SK-N-SH (cell line): ENCODE measurements around the gene TRIM8. TPM values are rescaled to one million over a fixed set of nuclear protein-coding genes. Genes with fewer than 3 reads are reported as not detected.

Source experiments
- CTCF ChIA-PET: fragments of 300-600, 350-600 bp; formaldehyde crosslinking; extraction: SDS; loops from one replicate; lab custom pipeline; 2021; lab: Yijun Ruan, JAX
- POLR2A ChIA-PET: fragments of 350-600 bp; sonication (Branson Sonifier 250); formaldehyde crosslinking; extraction: SDS; loops from one replicate; lab custom pipeline; 2020; ENCODE audit warnings: antibody characterized with exemption, inconsistent platforms; lab: Yijun Ruan, JAX
- DNase-seq: peaks from one replicate; pipeline ENCODE4 v3.0.0; 2012
- H2AFZ ChIP-seq: fragments of 200-600 bp; sonication (generic); 2 replicates; pipeline ENCODE4 v1.8.1; 2016; ENCODE audit warnings: antibody characterized with exemption, mild to moderate bottlenecking, low read depth
- H3F3A ChIP-seq: fragments of 200-600 bp; sonication (generic); replicated peaks from 2 replicates; pipeline ENCODE3; 2016; ENCODE audit warnings: antibody characterized with exemption, mild to moderate bottlenecking; ENCODE audit not compliant: insufficient read depth
- H3K27ac ChIP-seq, 2 experiments: fragments of 200-500 bp in 1 of 2; fragments of 200-600 bp in 1 of 2; sonication (Bioruptor generic) in 1 of 2; sonication (generic), shearing (Covaris generic) in 1 of 2; 2 replicates each; pipeline versions ENCODE4 v1.5.1 to v1.6.1; 2014 to 2016; ENCODE audit warnings: low read depth in 2 of 2, inconsistent platforms in 1 of 2, low read length in 1 of 2, mild to moderate bottlenecking in 1 of 2, mixed read lengths in 1 of 2
- H3K27me3 ChIP-seq: fragments of 200-600 bp; sonication (generic), shearing (Covaris generic); 2 replicates; pipeline ENCODE4 v1.6.1; 2016; ENCODE audit warnings: mixed run types; ENCODE audit not compliant: insufficient read depth
- H3K36me3 ChIP-seq, 2 experiments: fragments of 200-500 bp in 1 of 2; fragments of 200-600 bp in 1 of 2; sonication (Bioruptor generic) in 1 of 2; sonication (generic) in 1 of 2; replicated peaks in 1 of 2; 2 replicates each; pipeline versions ENCODE3 to v1.5.1; 2014 to 2016; ENCODE audit warnings: low read length in 1 of 2, mild to moderate bottlenecking in 1 of 2; ENCODE audit not compliant: insufficient read depth in 2 of 2, control insufficient read depth in 1 of 2
- H3K4me1 ChIP-seq, 2 experiments: fragments of 200-500 bp in 1 of 2; fragments of 200-600 bp in 1 of 2; sonication (Bioruptor generic) in 1 of 2; sonication (generic), shearing (Covaris generic) in 1 of 2; 2 replicates each; pipeline versions ENCODE4 v1.5.1 to v1.6.1; 2014 to 2016; ENCODE audit warnings: low read depth in 1 of 2, low read length in 1 of 2, mixed run types in 1 of 2; ENCODE audit not compliant: insufficient read depth in 2 of 2, control insufficient read depth in 1 of 2
- H3K4me2 ChIP-seq: fragments of 200-600 bp; sonication (generic), shearing (Covaris generic); 2 replicates; pipeline ENCODE4 v1.6.1; 2017; ENCODE audit warnings: mixed run types
- H3K4me3 ChIP-seq, 2 experiments: fragments of 200-500 bp in 1 of 2; fragments of 200-600 bp in 1 of 2; sonication (Bioruptor generic) in 1 of 2; sonication (generic), shearing (Covaris generic) in 1 of 2; 2 replicates each; pipeline versions ENCODE4 v1.5.1 to v1.8.1; 2014 to 2016; ENCODE audit warnings: low read depth in 2 of 2, inconsistent platforms in 1 of 2, low read length in 1 of 2, mild to moderate bottlenecking in 1 of 2, mixed read lengths in 1 of 2, moderate library complexity in 1 of 2
- H3K79me2 ChIP-seq: fragments of 200-600 bp; sonication (generic); 2 replicates; pipeline ENCODE4 v1.8.1; 2017; ENCODE audit warnings: mild to moderate bottlenecking; ENCODE audit not compliant: insufficient read depth
- H3K9ac ChIP-seq: fragments of 200-600 bp; sonication (generic); 2 replicates; pipeline ENCODE4 v1.6.1; 2017; ENCODE audit warnings: mixed run types
- H3K9me2 ChIP-seq: fragments of 200-600 bp; sonication (generic); 2 replicates; pipeline ENCODE4 v1.6.1; 2017; ENCODE audit warnings: mixed run types
- H3K9me3 ChIP-seq: fragments of 200-600 bp; sonication (generic); 2 replicates; pipeline ENCODE4 v1.6.1; 2017; ENCODE audit warnings: mixed run types, mild to moderate bottlenecking, moderate library complexity
- H4K20me1 ChIP-seq: fragments of 200-600 bp; sonication (generic); 2 replicates; pipeline ENCODE4 v1.6.1; 2017; ENCODE audit warnings: mild to moderate bottlenecking, mixed run types; ENCODE audit not compliant: insufficient read depth
- CTCF ChIP-seq: fragments of 200-600 bp; sonication (generic); IDR thresholded peaks from 2 replicates; pipeline ENCODE4 v1.6.1; 2017; ENCODE audit warnings: antibody characterized with exemption, mild to moderate bottlenecking, moderate library complexity
- IRF3 ChIP-seq: fragments of 150-350 bp; IDR thresholded peaks from 2 replicates; pipeline ENCODE4 v1.6.1; 2016; ENCODE audit warnings: mild to moderate bottlenecking, low read depth, low read length
- MAX ChIP-seq: IDR thresholded peaks from 2 replicates; pipeline ENCODE4 v1.4.0; 2012; ENCODE audit warnings: low read depth
- MXI1 ChIP-seq: IDR thresholded peaks from 2 replicates; pipeline ENCODE4 v1.6.1; 2012; ENCODE audit warnings: mild to moderate bottlenecking, low read depth, low read length, improper control_type of control experiment
- NFIC ChIP-seq: IDR thresholded peaks from 2 replicates; pipeline ENCODE4 v1.4.0; 2012; ENCODE audit warnings: borderline replicate concordance
- NRF1 ChIP-seq: IDR thresholded peaks from 2 replicates; pipeline ENCODE4 v1.6.1; 2012; ENCODE audit warnings: low read depth, mild to moderate bottlenecking, low read length
- PBX3 ChIP-seq: IDR thresholded peaks from 2 replicates; pipeline ENCODE4; 2012
- REST ChIP-seq: IDR thresholded peaks from 2 replicates; pipeline ENCODE4 v1.6.1; 2012; ENCODE audit warnings: mild to moderate bottlenecking, low read depth, low read length, moderate library complexity
- RFX5 ChIP-seq: IDR thresholded peaks from 2 replicates; pipeline ENCODE4 v1.6.1; 2012; ENCODE audit warnings: mild to moderate bottlenecking, improper control_type of control experiment, low read length
- SIN3A ChIP-seq: IDR thresholded peaks from 2 replicates; pipeline ENCODE4 v1.6.1; 2012; ENCODE audit warnings: low read depth, mild to moderate bottlenecking, low read length, moderate library complexity, borderline replicate concordance
- TAF1 ChIP-seq: IDR thresholded peaks from 2 replicates; pipeline ENCODE4 v1.6.1; 2012; ENCODE audit warnings: low read depth, mild to moderate bottlenecking, low read length, moderate library complexity, borderline replicate concordance
- TCF12 ChIP-seq: IDR thresholded peaks from 2 replicates; pipeline ENCODE4 v1.4.0; 2012
- TEAD4 ChIP-seq: IDR thresholded peaks from 2 replicates; pipeline ENCODE4 v1.4.0; 2012; ENCODE audit warnings: mild to moderate bottlenecking, borderline replicate concordance; ENCODE audit not compliant: insufficient read depth
- USF2 ChIP-seq: fragments of 150-350 bp; IDR thresholded peaks from 2 replicates; pipeline ENCODE4 v1.6.1; 2017; ENCODE audit warnings: antibody characterized with exemption, low read length, low read depth, borderline replicate concordance
- YY1 ChIP-seq: IDR thresholded peaks from 2 replicates; pipeline ENCODE4 v1.4.0; 2012; ENCODE audit warnings: low read depth, mild to moderate bottlenecking
- WGBS: methylation state at CpG from one replicate; pipeline ENCODE4 v1.1.6; 2017; ENCODE audit warnings: low lambda C conversion rate; 5-methylcytosine and 5-hydroxymethylcytosine counted together
- polyA plus RNA-seq, 3 experiments: library from polyadenylated mRNA; depleted of rRNA; stranded (reverse); fragments of >200 nt; gene quantifications; 2 replicates each; pipeline ENCODE4 v1.2.3, GENCODE V29; 2012

The TRIM8 gene
- polyA plus RNA-seq, 1 of the 3 experiments (the other 2 are of a cell fraction), result 108 TPM

GRCh38 chr10:102645388-102645740 lies 1.1 kb downstream of the TRIM8 start:
- 0% methylated on average over 8 of the region's 12 CpGs for WGBS
- peak; percentile 57 for DNase-seq
- Histone ChIP-seq H3K4me3 (peak overlapping the region; percentile 56 to 99), H3K27me3 (no peaks in the 10 kb centered on the region), H3K4me2 (peak overlapping the region; percentile 96), H3F3A (peaks cover 26% of the 10 kb centered on the region), H3K27ac (peak overlapping the region; percentile 92 to 93), H3K36me3 (peaks cover 0 to 4% of the 10 kb centered on the region in 2 experiments), H3K9me3 (no peaks in the 10 kb centered on the region), H4K20me1 (peaks cover 53% of the 10 kb centered on the region), H3K9ac (peak overlapping the region; percentile 99), H3K4me1 (peaks cover 28 to 46% of the 10 kb centered on the region in 2 experiments), H3K79me2 (peaks cover 74% of the 10 kb centered on the region), H3K9me2 (no peaks in the 10 kb centered on the region), H2AFZ (no peak overlapping the region)
- TF ChIP-seq MXI1, result peak; percentile 77
- TF ChIP-seq RFX5, result no peak
- no peak for TF ChIP-seq CTCF
- no peak for TF ChIP-seq IRF3
- no peak for TF ChIP-seq NFIC
- TF ChIP-seq SIN3A, result 0 out of 2 replicates have a peak, but pooled peaks have one; percentile 45
- TF ChIP-seq REST, result no peak
- 0 out of 2 replicates have a peak, but pooled peaks have one; percentile 6 for TF ChIP-seq MAX
- no peak for TF ChIP-seq NRF1
- TF ChIP-seq TAF1, result no peak
- TF ChIP-seq TCF12, result no peak
- TF ChIP-seq TEAD4, result 0 out of 2 replicates have a peak, but pooled peaks have one; percentile 7
- peak; percentile 77 for TF ChIP-seq YY1
- TF ChIP-seq USF2, result no peak
- TF ChIP-seq PBX3, result 0 out of 2 replicates have a peak, but pooled peaks have one; percentile 17
- POLR2A ChIA-PET, result interaction anchor here (0.6 to 3.5 kb wide), 10 partner anchors 16 to 225 kb away, joined by 3 to 33 read pairs (median 4); partner anchors contain the start of genes ARL3, FBXL15, SFXN2 and WBP1L
- CTCF ChIA-PET, result interaction anchor here (0.8 to 4.7 kb wide), 19 partner anchors 8 to 143 kb away, joined by 3 to 56 read pairs (median 8); partner anchors contain the start of genes ACTR1A, ARL3, SFXN2 and SUFU
